Ectodermal cell (in vitro differentiated cells): ENCODE data around the gene UBD.

ENCODE experiments used
- H3K27ac ChIP-seq: 2 replicates; pipeline ENCODE4 v1.7.0; 2013; ENCODE audit warnings: mild to moderate bottlenecking, low read depth, low read length; ENCODE audit not compliant: insufficient read depth, poor library complexity, severe bottlenecking
- H3K27me3 ChIP-seq: 2 replicates; pipeline ENCODE4 v1.7.0; 2013; ENCODE audit warnings: mild to moderate bottlenecking, low read length; ENCODE audit not compliant: insufficient read depth, control insufficient read depth, poor library complexity, severe bottlenecking
- H3K36me3 ChIP-seq: one replicate; pipeline ENCODE4 v1.7.0; 2013; ENCODE audit warnings: low read length; ENCODE audit not compliant: control insufficient read depth, insufficient read depth
- H3K4me1 ChIP-seq: one replicate; pipeline ENCODE4 v1.7.0; 2013; ENCODE audit warnings: low read length; ENCODE audit not compliant: control insufficient read depth, insufficient read depth
- H3K4me3 ChIP-seq: 2 replicates; pipeline ENCODE4 v1.7.0; 2013; ENCODE audit warnings: low read depth, low read length, control low read depth; ENCODE audit not compliant: insufficient read depth
- H3K9me3 ChIP-seq: 2 replicates; pipeline ENCODE4 v1.7.0; 2013; ENCODE audit warnings: mild to moderate bottlenecking, low read length, moderate library complexity; ENCODE audit not compliant: control insufficient read depth
- WGBS, 2 experiments: methylation state at CpG; one replicate each; pipeline ENCODE4 v1.1.7; 2013; ENCODE audit warnings: missing lambda C conversion rate in 2 of 2; 5-methylcytosine and 5-hydroxymethylcytosine counted together

Gene UBD

GRCh38 chr6:29591677-29592076 lies 32.1 kb upstream of the UBD start:
- 91 to 92% methylated on average over 2 of the region's 2 CpGs for WGBS, 2 experiments
- Histone ChIP-seq H3K27me3 (no peaks in the 10 kb centered on the region), H3K36me3 (no peaks in the 10 kb centered on the region), H3K9me3 (no peaks in the 10 kb centered on the region), H3K4me3 (no peak overlapping the region), H3K4me1 (no peaks in the 10 kb centered on the region), H3K27ac (no peak overlapping the region)

GRCh38 chr6:29590218-29590808 lies 30.8 kb upstream of the UBD start:
- Histone ChIP-seq H3K4me3 (no peak overlapping the region), H3K27ac (no peak overlapping the region), H3K9me3 (no peaks in the 10 kb centered on the region), H3K27me3 (no peaks in the 10 kb centered on the region), H3K36me3 (no peaks in the 10 kb centered on the region), H3K4me1 (no peaks in the 10 kb centered on the region)
- 89 to 90% methylated on average over 4 of the region's 4 CpGs for WGBS, 2 experiments

DNA sequence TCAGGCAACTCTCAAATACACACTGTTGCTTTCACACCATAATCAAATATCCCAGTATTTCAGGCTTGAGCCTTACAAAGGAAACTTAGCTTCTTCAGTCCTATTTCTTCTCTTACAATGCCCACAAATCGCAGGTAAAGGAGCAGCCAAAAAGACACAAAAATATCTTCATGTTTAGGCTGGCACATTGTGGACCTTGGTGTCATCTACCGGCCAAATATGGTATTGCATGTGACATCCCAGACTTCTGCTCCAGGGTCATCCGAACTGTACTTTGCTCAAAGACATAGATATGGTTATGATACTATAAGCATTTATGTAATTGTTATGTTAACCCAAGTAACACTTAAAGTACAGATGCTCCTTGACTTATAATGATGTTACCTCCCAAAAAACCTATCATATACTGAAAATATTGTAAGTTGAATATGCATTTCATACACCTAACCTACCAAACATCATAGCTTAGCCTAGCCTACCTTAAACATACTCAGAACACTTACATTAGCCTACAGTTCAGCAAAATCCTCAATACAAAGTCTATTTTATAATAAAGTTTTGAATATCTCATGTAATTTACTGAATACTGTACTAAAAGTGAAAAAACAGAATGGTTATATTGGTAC lies 30.0 kb upstream of the UBD start:
- no peaks in the 10 kb centered on the region for H3K4me1 ChIP-seq
- no peaks in the 10 kb centered on the region for H3K36me3 ChIP-seq
- H3K27ac ChIP-seq: no peak overlapping the region
- H3K9me3 ChIP-seq: no peaks in the 10 kb centered on the region
- no peaks in the 10 kb centered on the region for H3K27me3 ChIP-seq
- 24 to 40% methylated on average over 2 to 3 of the region's 3 CpGs for WGBS, 2 experiments
- no peak overlapping the region for H3K4me3 ChIP-seq

GRCh38 chr6:29584821-29585220 lies 25.3 kb upstream of the UBD start, which contains the start of gene OR2H2:
Gene OR2H2, plus strand, starts transcription at chr6:29585121. Its CDS starts 2,824 bp downstream, at chr6:29587945.
- H3K27me3 ChIP-seq: no peaks in the 10 kb centered on the region
- H3K27ac ChIP-seq: no peak within 1 kb of the TSS
- no peak within 1 kb of the TSS for H3K4me3 ChIP-seq
- no peaks in the 10 kb centered on the region for H3K36me3 ChIP-seq
- no peaks in the 10 kb centered on the region for H3K4me1 ChIP-seq
- H3K9me3 ChIP-seq: no peaks in the 10 kb centered on the region

GRCh38 chr6:29577544-29577943 lies 18.0 kb upstream of the UBD start:
- Histone ChIP-seq H3K4me1 (no peaks in the 10 kb centered on the region), H3K36me3 (no peaks in the 10 kb centered on the region), H3K4me3 (no peak overlapping the region), H3K27ac (no peak overlapping the region), H3K9me3 (no peaks in the 10 kb centered on the region), H3K27me3 (no peaks in the 10 kb centered on the region)
- WGBS, 2 experiments: 88 to 89% methylated on average over 7 of the region's 7 CpGs

DNA sequence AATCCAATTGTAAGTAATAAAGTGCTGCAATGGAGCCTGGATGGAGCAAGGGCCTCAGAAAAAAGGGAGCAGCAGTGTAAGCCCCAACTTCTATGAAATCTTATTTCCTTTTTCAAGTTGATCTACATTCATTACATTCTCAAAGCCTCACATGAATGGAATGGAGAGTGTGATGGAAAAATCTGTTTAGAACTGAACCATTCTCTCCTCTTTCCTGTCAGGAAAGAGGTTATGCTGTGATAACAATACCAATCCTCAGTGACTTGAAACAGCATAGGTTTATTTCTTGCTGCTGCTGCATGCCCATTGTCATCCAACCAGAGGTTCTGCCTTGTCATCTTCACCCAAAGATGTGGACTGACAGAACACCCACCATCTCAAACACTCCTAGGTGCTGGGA lies 16.5 kb upstream of the UBD start:
- Histone ChIP-seq H3K9me3 (no peaks in the 10 kb centered on the region), H3K36me3 (no peaks in the 10 kb centered on the region), H3K4me1 (no peaks in the 10 kb centered on the region), H3K27me3 (no peaks in the 10 kb centered on the region), H3K4me3 (no peak overlapping the region), H3K27ac (no peak overlapping the region)

DNA sequence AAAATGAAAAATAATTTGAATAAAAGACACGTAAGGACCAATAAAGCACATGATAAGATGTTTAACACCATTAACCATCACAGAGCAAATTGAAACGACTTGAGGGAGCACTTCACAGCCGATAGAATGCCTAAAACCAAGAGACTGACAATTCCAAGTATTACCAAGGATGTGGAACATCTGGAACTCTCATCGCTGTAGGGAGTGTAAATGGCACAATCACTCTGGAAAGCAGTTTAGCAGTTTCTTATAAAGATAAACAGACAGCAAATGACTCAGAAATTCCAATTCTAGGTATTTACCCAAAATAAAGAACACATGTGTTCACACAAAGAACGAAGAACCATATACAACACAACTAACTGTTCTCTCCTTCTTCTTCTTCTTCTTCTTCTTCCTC lies 8.5 kb upstream of the UBD start:
- Histone ChIP-seq H3K27ac (no peak overlapping the region), H3K36me3 (no peaks in the 10 kb centered on the region), H3K4me3 (no peak overlapping the region), H3K27me3 (no peaks in the 10 kb centered on the region), H3K9me3 (no peaks in the 10 kb centered on the region), H3K4me1 (no peaks in the 10 kb centered on the region)
- WGBS, 2 experiments: 93% methylated on average over 5 of the region's 5 CpGs

DNA sequence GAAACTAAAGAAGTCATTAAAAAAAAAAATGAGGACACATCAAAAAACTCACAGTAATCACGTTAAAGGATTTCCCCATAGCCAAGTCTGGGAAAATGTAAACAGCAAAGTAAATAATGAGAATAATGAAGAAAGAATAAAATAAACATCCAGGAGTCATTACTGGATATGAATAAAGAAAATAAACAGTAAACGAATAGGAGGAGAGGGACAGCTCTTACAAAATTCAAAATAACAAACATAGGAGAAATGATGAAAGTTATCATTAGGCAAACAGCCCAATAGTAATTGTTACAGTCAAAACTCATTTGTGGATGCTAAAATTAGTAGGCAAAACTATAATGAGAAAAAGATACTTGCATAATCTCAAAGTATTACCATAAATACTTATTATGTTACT lies 8.0 kb upstream of the UBD start:
- H3K4me3 ChIP-seq: no peak overlapping the region
- no peak overlapping the region for H3K27ac ChIP-seq
- H3K27me3 ChIP-seq: no peaks in the 10 kb centered on the region
- H3K9me3 ChIP-seq: no peaks in the 10 kb centered on the region
- H3K4me1 ChIP-seq: no peaks in the 10 kb centered on the region
- WGBS, 2 experiments: 94% methylated on average over 2 of the region's 2 CpGs; no CpG with 5 or more reads in 1 of the 2 experiments
- H3K36me3 ChIP-seq: no peaks in the 10 kb centered on the region

GRCh38 chr6:29566856-29567255 lies 7.3 kb upstream of the UBD start:
- H3K27ac ChIP-seq: no peak overlapping the region
- H3K4me1 ChIP-seq: no peaks in the 10 kb centered on the region
- H3K9me3 ChIP-seq: no peaks in the 10 kb centered on the region
- H3K4me3 ChIP-seq: no peak overlapping the region
- no peaks in the 10 kb centered on the region for H3K27me3 ChIP-seq
- H3K36me3 ChIP-seq: no peaks in the 10 kb centered on the region
- 89 to 95% methylated on average over 4 to 5 of the region's 5 CpGs for WGBS, 2 experiments

DNA sequence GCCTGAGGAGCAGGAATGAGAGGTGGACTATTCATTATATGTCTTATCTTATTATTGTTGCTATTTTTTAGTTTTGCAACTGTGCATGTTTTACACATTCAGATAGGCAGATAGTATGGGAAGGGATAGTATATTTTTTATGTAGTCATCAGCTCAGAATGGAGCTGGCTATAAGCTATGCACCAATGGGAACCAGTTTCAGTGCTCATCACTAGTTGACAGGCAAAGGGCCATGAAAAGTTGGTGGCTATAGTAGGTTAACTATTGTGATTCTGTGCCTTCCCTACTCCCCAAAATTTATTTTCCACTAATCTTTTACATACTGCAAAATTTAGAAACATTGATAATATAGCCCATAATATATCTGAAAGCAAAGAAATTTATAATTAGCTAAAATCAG lies 5.3 kb upstream of the UBD start:
- no peaks in the 10 kb centered on the region for H3K27me3 ChIP-seq
- no peaks in the 10 kb centered on the region for H3K9me3 ChIP-seq
- H3K27ac ChIP-seq: no peak overlapping the region
- no peak overlapping the region for H3K4me3 ChIP-seq
- no peaks in the 10 kb centered on the region for H3K36me3 ChIP-seq
- H3K4me1 ChIP-seq: no peaks in the 10 kb centered on the region
